Progenitor cell of endocrine pancreas (in vitro differentiated cells): ENCODE results near the gene MR1. TPM values are rescaled to one million over a fixed set of nuclear protein-coding genes. Genes with fewer than 3 reads are reported as not detected.

Experiments
- DNase-seq: peaks from one replicate; pipeline ENCODE4 v3.0.0; 2021; ENCODE audit warnings: low spot score; ENCODE audit not compliant: unreplicated experiment
- H3K27ac Mint-ChIP-seq: 2 replicates; pipeline ENCODE4 v1.8.0; 2021; ENCODE audit warnings: mild to moderate bottlenecking, moderate library complexity, mixed read lengths
- H3K27me3 Mint-ChIP-seq: 2 replicates; pipeline ENCODE4 v1.8.0; 2021; ENCODE audit warnings: mixed read lengths
- H3K36me3 Mint-ChIP-seq: 2 replicates; pipeline ENCODE4 v1.8.0; 2022; ENCODE audit warnings: mixed read lengths; ENCODE audit not compliant: insufficient read depth
- H3K4me1 Mint-ChIP-seq: 2 replicates; pipeline ENCODE4 v1.8.0; 2021; ENCODE audit warnings: low read depth, mixed read lengths
- H3K4me3 Mint-ChIP-seq: 2 replicates; pipeline ENCODE4 v1.8.0; 2021; ENCODE audit warnings: low read depth, mild to moderate bottlenecking, moderate library complexity, mixed read lengths
- H3K9me3 Mint-ChIP-seq: 2 replicates; pipeline ENCODE4 v1.8.0; 2021; ENCODE audit warnings: low read depth, mixed read lengths
- total RNA-seq: library from RNA; stranded (reverse); gene quantifications from 2 replicates; pipeline ENCODE4 v1.2.1, GENCODE V29; 2021
- TF ChIP-seq, protein P1 (sequence below): fragments of 200-600 bp; sonication (generic); IDR thresholded peaks from one replicate; pipeline ENCODE4 v1.5.0; 2021; ENCODE audit warnings: antibody characterized with exemption, mild to moderate bottlenecking; ENCODE audit not compliant: unreplicated experiment

MR1 gene
- total RNA-seq, 1 donor from 2014 or later: 0.57 TPM

DNA sequence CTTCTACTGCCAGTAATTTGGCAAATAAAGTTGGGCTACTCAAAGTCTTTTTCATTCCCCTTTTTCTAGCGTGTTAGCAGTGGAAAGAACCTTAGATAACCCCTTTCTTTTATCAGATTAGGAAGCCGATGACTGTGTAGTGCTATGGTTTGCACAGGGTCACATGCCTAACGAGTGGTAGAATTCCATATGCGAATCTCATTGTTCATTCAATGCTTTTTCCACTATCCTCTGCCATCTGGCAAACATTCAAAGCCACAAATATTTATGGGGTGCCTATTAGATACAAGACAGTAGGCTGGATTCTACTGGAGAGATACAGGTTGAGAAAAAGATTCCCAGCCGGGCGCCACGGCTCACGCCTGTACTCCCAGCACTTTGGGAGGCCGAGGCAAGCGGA, 39.9 kb downstream of the MR1 start:
- Mint-ChIP-seq H3K4me1 (peaks cover 3% of the 10 kb centered on the region), H3K27ac (no peak overlapping the region)

DNA sequence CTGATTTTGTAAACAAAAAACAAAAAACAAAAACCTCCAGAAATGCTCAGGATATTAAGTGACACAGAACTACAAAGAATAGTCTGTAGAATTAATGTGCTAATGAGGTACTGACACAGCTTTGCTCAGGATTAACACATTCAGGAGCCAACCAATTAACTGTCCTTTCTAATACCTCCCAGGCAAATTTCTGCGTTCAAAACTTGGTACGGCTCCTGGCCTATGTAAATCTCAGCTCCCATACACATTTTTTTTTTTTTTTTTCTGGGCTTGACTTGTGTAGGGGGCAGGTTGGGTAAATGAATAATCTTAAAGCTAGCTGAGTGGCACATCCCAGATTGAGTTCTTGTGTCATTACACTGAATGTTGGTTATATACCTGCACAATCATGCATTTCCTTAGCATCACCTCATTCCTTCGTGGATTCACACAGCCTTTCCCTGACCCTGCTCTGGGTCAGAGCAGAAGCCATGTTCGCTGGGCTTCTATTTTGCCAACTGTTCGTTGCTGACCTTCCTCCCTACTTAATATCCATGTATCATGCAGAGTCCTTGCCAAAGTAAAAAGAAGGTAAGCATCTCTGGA, 42.1 kb downstream of the MR1 start:
- H3K4me3 Mint-ChIP-seq: no peak overlapping the region
- peaks cover 3% of the 10 kb centered on the region for H3K9me3 Mint-ChIP-seq
- peaks cover 32% of the 10 kb centered on the region for H3K27me3 Mint-ChIP-seq
- H3K36me3 Mint-ChIP-seq: no peaks in the 10 kb centered on the region
- no peak for DNase-seq
- H3K27ac Mint-ChIP-seq: peak overlapping the region; percentile 60
- peaks cover 3% of the 10 kb centered on the region for H3K4me1 Mint-ChIP-seq
- TF ChIP-seq, protein P1, sequence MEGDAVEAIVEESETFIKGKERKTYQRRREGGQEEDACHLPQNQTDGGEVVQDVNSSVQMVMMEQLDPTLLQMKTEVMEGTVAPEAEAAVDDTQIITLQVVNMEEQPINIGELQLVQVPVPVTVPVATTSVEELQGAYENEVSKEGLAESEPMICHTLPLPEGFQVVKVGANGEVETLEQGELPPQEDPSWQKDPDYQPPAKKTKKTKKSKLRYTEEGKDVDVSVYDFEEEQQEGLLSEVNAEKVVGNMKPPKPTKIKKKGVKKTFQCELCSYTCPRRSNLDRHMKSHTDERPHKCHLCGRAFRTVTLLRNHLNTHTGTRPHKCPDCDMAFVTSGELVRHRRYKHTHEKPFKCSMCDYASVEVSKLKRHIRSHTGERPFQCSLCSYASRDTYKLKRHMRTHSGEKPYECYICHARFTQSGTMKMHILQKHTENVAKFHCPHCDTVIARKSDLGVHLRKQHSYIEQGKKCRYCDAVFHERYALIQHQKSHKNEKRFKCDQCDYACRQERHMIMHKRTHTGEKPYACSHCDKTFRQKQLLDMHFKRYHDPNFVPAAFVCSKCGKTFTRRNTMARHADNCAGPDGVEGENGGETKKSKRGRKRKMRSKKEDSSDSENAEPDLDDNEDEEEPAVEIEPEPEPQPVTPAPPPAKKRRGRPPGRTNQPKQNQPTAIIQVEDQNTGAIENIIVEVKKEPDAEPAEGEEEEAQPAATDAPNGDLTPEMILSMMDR: no peak

More for the DNA sequence above, 39.9 kb downstream of the MR1 start:
- Mint-ChIP-seq H3K36me3 (no peaks in the 10 kb centered on the region), H3K4me3 (no peak overlapping the region), H3K27me3 (peaks cover 30% of the 10 kb centered on the region), H3K9me3 (peaks cover 3% of the 10 kb centered on the region)
- DNase-seq: no peak
- TF ChIP-seq, protein P1: no peak

- Mint-ChIP-seq H3K36me3 (no peaks in the 10 kb centered on the region), H3K4me3 (no peak overlapping the region), H3K27ac (no peak overlapping the region), H3K27me3 (peaks cover 32% of the 10 kb centered on the region), H3K9me3 (peaks cover 3% of the 10 kb centered on the region), H3K4me1 (peaks cover 6% of the 10 kb centered on the region)
- no peak for DNase-seq
- TF ChIP-seq, protein P1: no peak
Measured at GRCh38 chr1:181076852-181077251, 43.1 kb downstream of the MR1 start.

GRCh38 chr1:181077576-181078242, 43.9 kb downstream of the MR1 start:
- Mint-ChIP-seq H3K4me1 (peaks cover 6% of the 10 kb centered on the region), H3K27ac (no peak overlapping the region), H3K9me3 (peaks cover 3% of the 10 kb centered on the region), H3K27me3 (peaks cover 32% of the 10 kb centered on the region), H3K36me3 (no peaks in the 10 kb centered on the region), H3K4me3 (no peak overlapping the region)
- no peak for DNase-seq
- TF ChIP-seq, protein P1: no peak

GRCh38 chr1:181079382-181079781, 45.6 kb downstream of the MR1 start:
- no peaks in the 10 kb centered on the region for H3K36me3 Mint-ChIP-seq
- H3K27ac Mint-ChIP-seq: no peak overlapping the region
- no peak overlapping the region for H3K4me3 Mint-ChIP-seq
- H3K27me3 Mint-ChIP-seq: peaks cover 32% of the 10 kb centered on the region
- TF ChIP-seq, protein P1: no peak
- peaks cover 3% of the 10 kb centered on the region for H3K9me3 Mint-ChIP-seq
- peaks cover 12% of the 10 kb centered on the region for H3K4me1 Mint-ChIP-seq
- DNase-seq: no peak
